ENCODE data around the gene MKNK1. TPM values are rescaled to one million over a fixed set of nuclear protein-coding genes. Genes with fewer than 3 reads are reported as not detected.

MKNK1 gene
- total RNA-seq, 2 experiments from 2014 or later: 81.5 to 83.7 TPM

DNA sequence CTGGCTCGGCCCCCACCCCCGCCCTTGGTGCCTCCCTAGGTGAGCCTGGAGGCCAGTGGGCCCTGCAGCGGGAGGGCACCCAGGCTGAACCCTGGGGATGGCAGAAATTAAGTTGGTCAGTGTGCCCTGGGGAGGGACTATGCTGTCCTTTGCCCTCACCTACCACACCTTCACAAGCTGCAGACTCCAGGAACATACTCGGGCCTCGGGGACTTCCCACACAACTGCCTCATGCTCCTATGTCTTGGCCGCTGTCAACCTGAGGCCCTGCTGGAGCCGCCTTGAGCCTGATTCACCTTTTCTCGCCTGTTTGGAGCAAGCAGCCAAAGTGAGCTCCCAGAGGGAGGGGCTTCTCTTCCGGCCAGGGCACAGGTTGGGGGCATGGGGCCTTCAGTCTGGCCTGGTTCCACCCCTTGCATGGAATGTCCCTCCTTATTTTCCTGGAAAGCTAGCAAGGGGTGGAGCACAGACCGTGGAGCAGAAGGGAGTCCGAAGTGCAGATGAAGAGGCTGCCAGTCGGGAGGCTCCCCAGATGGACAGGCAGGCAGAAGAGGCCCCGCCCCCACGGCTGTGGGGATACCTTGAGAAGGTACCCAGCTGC, 77.3 kb downstream of the MKNK1 start:
- no peak overlapping the region for H3K27ac Mint-ChIP-seq
- no peak for DNase-seq
- POLR2A ChIA-PET: interaction anchor here (1.4 to 1.5 kb wide), 2 partner anchors 37 to 101 kb away, joined by 3 to 4 read pairs; partner anchors contain the start of gene DMBX1
- H3K9me3 Mint-ChIP-seq: no peaks in the 10 kb centered on the region
- H3K4me3 Mint-ChIP-seq: no peak overlapping the region
- H3K4me1 Mint-ChIP-seq: peaks cover 55% of the 10 kb centered on the region
- no peaks in the 10 kb centered on the region for H3K36me3 Mint-ChIP-seq (ENCODE audit: low read depth)
- CTCF ChIA-PET: interaction anchor here (0.8 to 6.1 kb wide), 13 partner anchors 10 to 198 kb away, joined by 3 to 89 read pairs (median 5); no protein-coding TSS in a partner anchor
- H3K27me3 Mint-ChIP-seq: peaks cover 22% of the 10 kb centered on the region

DNA sequence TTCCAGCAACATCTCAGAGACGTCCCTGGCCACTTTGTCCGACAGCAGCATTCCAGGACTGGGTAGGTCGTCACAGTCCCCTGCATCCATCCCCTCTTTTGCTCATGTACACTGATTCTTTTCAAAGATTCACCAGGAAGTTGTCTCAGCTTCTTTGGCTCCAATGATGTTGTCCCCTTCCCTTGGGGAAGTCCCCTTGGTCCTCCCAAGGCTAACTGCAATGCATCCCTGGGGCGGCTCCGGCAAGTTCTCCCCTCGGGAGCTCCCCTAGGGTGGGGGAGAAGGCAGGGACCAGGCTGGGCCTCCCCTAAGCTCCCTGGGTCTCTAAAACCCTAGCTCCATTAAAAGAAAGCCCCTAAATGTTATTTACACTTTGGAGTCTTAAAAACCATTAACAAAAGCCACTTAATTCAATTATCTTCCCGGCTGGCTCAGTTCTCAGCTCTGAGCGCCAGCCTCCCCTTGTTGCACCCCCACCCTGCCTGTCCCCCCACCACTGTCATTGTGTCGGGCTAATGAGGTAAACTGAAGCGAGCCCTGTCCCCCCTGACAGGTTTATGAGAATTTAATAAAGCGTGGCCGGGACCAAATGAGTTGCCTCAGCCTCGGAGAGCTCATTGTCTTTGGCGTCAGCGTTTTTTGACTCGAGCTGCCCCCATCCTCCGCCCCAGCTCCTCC, 77.9 kb downstream of the MKNK1 start:
- H3K27me3 Mint-ChIP-seq: peaks cover 19% of the 10 kb centered on the region
- ChIA-PET CTCF (interaction anchor here (1.2 to 6.1 kb wide), 8 partner anchors 9 to 80 kb away, joined by 3 to 89 read pairs (median 4); no protein-coding TSS in a partner anchor), POLR2A (interaction anchor here (1.4 to 1.5 kb wide), 2 partner anchors 37 to 101 kb away, joined by 3 to 4 read pairs; partner anchors contain the start of gene DMBX1)
- peaks cover 56% of the 10 kb centered on the region for H3K4me1 Mint-ChIP-seq
- DNase-seq: no peak
- no peaks in the 10 kb centered on the region for H3K9me3 Mint-ChIP-seq
- no peak overlapping the region for H3K27ac Mint-ChIP-seq
- no peaks in the 10 kb centered on the region for H3K36me3 Mint-ChIP-seq (ENCODE audit: low read depth)
- no peak overlapping the region for H3K4me3 Mint-ChIP-seq

DNA sequence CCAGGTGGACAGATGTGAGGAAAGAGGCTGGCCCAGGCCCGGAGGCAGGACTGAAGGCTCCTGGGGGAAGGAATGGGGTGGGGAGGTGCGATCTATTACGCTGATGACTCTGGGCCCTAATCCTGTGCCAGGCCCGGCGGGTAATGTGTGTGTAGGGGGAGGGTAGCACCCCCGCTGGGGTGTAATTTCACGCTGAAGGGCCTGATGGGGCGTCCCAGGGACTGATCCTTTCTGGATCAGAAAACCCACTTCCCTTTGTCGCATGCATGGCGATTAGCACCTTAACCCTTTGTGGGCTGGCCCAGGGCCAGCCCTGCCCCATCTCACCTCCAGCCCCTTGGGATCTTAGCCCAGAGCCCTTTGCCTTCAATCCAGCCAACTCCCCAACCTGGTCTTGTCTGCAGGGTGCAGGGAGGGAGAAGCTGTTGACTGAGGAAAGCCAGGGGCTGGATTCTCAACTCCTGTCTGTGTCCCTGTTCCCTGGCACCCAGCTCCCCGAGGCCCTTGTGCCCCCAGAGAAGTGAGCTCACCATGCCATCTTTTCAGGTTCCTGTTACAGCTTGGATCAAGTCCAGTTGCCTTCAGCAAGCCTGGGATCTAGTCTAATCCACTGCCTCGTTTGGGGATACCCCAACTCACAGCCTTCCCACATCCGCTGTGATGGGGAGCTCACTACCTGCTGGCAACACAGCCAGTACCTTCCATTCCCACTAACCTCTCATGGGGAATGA, 78.7 kb downstream of the MKNK1 start:
- Mint-ChIP-seq H3K36me3 (ENCODE audit: low read depth) (no peaks in the 10 kb centered on the region), H3K27ac (no peak overlapping the region), H3K4me1 (peaks cover 56% of the 10 kb centered on the region), H3K4me3 (no peak overlapping the region), H3K9me3 (no peaks in the 10 kb centered on the region), H3K27me3 (peaks cover 18% of the 10 kb centered on the region)
- POLR2A ChIA-PET: interaction anchor here (1.4 to 1.5 kb wide), 2 partner anchors 36 to 100 kb away, joined by 3 to 4 read pairs; partner anchors contain the start of gene DMBX1
- no peak for DNase-seq
- CTCF ChIA-PET: interaction anchor here (1.2 to 6.1 kb wide), 6 partner anchors 18 to 80 kb away, joined by 3 to 89 read pairs (median 4); no protein-coding TSS in a partner anchor

DNA sequence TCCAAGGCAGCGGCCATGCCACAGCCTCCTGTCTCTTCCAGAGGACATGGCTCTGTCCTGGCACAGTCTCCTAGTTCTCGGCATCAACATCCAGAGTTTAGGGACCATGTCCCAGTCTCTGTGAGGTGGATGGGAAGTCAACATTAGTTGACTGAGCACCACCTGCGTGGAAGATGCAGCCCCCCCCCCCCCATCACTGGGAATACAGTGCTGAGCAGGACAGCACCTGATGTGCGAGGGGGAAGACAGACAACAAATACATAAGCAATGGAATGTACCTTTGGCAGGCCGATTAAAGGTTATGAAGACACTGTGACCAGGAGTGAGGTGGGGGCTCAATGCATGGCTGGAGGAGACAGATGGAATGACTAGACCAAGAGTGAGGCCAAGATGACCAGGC, 79.2 kb downstream of the MKNK1 start:
- ChIA-PET CTCF (interaction anchor here (1.5 to 5.4 kb wide), 4 partner anchors 9 to 46 kb away, joined by 3 to 87 read pairs (median 18); a partner anchor contains a TSS), POLR2A (no interaction called here)
- H3K9me3 Mint-ChIP-seq: no peaks in the 10 kb centered on the region
- peaks cover 55% of the 10 kb centered on the region for H3K4me1 Mint-ChIP-seq
- peaks cover 18% of the 10 kb centered on the region for H3K27me3 Mint-ChIP-seq
- DNase-seq: no peak
- H3K27ac Mint-ChIP-seq: no peak overlapping the region
- H3K4me3 Mint-ChIP-seq: no peak overlapping the region
- H3K36me3 Mint-ChIP-seq (ENCODE audit: low read depth): no peaks in the 10 kb centered on the region

DNA sequence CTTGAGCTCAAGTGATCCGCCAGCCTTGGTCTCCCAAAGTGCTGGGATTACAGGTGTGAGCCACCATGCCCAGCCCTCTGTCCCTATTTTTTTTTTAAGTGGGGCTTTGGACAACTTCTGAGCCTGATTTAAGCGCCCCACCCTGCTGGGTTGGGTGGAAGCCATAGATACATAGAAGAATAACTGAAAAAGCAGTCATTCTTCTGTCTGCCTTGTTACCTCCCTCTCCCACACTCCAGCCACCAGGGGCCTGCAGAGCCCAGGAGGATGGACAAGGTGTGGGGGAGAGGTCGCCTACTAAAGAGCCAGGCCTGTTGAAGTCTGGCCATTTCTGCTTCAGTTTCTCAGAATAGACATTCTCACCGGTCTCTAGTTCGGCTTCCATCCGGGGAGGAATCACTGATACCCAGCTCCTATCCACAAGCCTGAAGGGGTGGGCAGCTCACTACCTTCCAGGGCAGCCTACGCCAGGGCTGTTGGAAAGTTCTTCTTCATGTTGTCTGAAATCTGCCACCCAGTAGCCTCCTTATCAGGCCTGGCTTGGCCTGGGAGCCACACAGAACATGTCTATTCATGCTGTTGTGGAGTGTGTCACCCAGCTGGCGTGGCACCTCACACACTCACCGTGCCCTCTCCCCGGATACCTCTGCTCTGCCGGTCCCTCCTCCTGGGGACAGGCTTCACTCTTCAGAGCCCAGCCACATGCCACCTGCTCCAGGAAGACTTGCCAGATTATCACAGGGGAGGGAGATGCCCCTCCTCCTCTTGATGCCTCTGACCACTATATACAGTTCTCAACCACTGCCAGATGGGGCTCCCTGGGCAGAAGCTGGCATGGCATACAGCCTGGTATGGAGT, 80.3 kb downstream of the MKNK1 start:
- peaks cover 45% of the 10 kb centered on the region for H3K4me1 Mint-ChIP-seq
- H3K27me3 Mint-ChIP-seq: peaks cover 14% of the 10 kb centered on the region
- ChIA-PET CTCF (interaction anchor here (0.8 to 3.7 kb wide), 3 partner anchors 10 to 82 kb away, joined by 3 to 31 read pairs (median 3); a partner anchor contains a TSS), POLR2A (no interaction called here)
- no peaks in the 10 kb centered on the region for H3K36me3 Mint-ChIP-seq (ENCODE audit: low read depth)
- H3K9me3 Mint-ChIP-seq: no peaks in the 10 kb centered on the region
- no peak overlapping the region for H3K4me3 Mint-ChIP-seq
- no peak overlapping the region for H3K27ac Mint-ChIP-seq
- no peak for DNase-seq

DNA sequence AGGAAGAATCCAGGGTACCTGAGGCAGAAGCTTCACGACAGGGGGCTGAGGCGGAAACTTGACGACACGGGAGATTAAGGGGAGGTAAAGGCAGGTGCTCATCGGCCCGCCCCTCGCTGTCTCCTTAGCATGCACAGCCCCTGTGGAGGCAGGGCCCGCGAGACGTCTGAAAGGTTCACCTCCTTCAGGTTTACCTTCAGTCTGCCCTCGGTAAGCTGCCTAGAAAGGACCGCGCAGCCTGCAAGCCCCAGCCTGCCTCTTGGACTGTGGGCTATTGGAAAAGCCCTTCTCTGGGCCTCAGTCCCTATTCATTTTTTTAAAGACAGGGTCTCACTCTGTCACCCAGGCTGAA, 81.1 kb downstream of the MKNK1 start:
- peaks cover 18% of the 10 kb centered on the region for H3K27me3 Mint-ChIP-seq
- ChIA-PET CTCF (interaction anchor here (0.8 to 3.7 kb wide), 6 partner anchors 10 to 196 kb away, joined by 3 to 31 read pairs (median 4); partner anchors contain the start of gene EFCAB14), POLR2A (interaction anchor here (1.2 kb wide), 2 partner anchors 10 to 43 kb away, joined by 3 read pairs; no protein-coding TSS in a partner anchor)
- peaks cover 38% of the 10 kb centered on the region for H3K4me1 Mint-ChIP-seq
- H3K4me3 Mint-ChIP-seq: peak overlapping the region; percentile 32
- H3K9me3 Mint-ChIP-seq: no peaks in the 10 kb centered on the region
- H3K36me3 Mint-ChIP-seq (ENCODE audit: low read depth): no peaks in the 10 kb centered on the region
- no peak for DNase-seq
- H3K27ac Mint-ChIP-seq: peak overlapping the region; percentile 65

DNA sequence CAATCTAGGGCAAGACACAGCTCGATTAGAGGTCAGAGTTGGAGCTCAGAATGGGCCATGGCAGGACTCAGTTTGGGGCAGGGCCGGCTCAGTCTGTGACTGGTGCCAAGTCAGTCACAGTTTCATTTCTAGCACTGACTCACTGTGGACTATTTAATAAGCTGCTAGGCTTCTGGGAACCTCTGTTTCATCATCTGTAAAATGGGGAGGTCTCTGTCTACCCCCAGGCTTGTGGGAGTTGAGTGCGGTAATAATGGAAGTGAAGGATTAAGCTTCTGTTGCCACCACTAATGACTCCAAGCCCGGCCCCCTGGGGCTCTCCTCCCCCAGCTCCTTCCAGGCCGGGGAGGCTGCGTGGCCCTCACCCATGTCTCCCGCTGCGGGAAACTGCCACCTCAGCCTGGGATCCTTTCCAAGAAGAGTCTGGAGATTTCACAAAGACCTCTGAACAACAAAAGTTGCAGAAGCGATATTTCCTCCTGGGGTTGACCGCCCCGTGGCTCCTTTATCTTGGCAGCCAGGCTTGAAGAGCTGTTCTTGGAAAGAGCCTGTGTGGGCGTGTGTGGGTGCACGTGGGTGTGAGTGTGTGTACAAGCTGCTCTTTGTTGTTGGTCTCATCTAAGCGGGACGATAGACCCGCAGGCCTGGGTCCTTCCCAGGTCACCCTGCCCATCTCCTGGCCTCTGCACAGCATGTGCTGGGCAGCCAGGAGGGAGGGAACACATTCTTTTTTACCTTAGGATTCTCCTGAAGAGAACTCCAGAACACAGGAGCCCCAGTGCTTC, 81.7 kb downstream of the MKNK1 start:
- peaks cover 34% of the 10 kb centered on the region for H3K4me1 Mint-ChIP-seq
- H3K27me3 Mint-ChIP-seq: peaks cover 18% of the 10 kb centered on the region
- H3K36me3 Mint-ChIP-seq (ENCODE audit: low read depth): no peaks in the 10 kb centered on the region
- CTCF ChIA-PET: interaction anchor here (0.8 to 3.7 kb wide), 10 partner anchors 9 to 197 kb away, joined by 3 to 31 read pairs (median 4); partner anchors contain the start of gene EFCAB14
- peak overlapping the region; percentile 65 for H3K27ac Mint-ChIP-seq
- POLR2A ChIA-PET: interaction anchor here (0.9 to 1.2 kb wide), 3 partner anchors 11 to 45 kb away, joined by 3 read pairs; no protein-coding TSS in a partner anchor
- peak overlapping the region; percentile 32 for H3K4me3 Mint-ChIP-seq
- peak; percentile 45 for DNase-seq
- H3K9me3 Mint-ChIP-seq: no peaks in the 10 kb centered on the region

DNA sequence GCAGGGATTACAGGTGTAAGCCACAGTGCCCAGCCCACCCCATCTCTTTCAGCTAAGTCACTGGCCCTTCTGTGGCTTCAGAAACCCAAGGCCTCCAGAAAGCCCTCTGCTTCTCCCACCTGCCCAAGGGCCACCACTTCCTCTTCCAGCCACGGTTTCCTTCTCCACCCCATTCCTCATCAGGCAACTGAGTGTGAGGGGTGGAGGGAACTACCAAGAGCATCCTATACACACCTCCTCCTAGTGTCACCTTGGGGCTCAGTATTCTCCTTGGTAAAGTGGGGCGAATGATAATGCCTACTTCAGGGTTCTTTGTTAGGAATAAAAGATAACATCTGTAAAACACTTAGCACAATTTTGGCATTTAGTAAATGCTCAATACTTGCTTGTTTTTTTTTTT, 82.7 kb downstream of the MKNK1 start:
- Mint-ChIP-seq H3K36me3 (ENCODE audit: low read depth) (no peaks in the 10 kb centered on the region), H3K27ac (peak overlapping the region; percentile 18), H3K4me3 (no peak overlapping the region), H3K4me1 (peaks cover 34% of the 10 kb centered on the region), H3K9me3 (no peaks in the 10 kb centered on the region), H3K27me3 (peaks cover 24% of the 10 kb centered on the region)
- CTCF ChIA-PET: interaction anchor here (0.6 to 3.7 kb wide), 10 partner anchors 8 to 198 kb away, joined by 3 to 31 read pairs (median 4); partner anchors contain the start of gene EFCAB14
- POLR2A ChIA-PET: interaction anchor here (1.0 kb wide), 1 partner anchor 10 kb away, joined by 4 read pairs; no protein-coding TSS in a partner anchor
- no peak for DNase-seq

DNA sequence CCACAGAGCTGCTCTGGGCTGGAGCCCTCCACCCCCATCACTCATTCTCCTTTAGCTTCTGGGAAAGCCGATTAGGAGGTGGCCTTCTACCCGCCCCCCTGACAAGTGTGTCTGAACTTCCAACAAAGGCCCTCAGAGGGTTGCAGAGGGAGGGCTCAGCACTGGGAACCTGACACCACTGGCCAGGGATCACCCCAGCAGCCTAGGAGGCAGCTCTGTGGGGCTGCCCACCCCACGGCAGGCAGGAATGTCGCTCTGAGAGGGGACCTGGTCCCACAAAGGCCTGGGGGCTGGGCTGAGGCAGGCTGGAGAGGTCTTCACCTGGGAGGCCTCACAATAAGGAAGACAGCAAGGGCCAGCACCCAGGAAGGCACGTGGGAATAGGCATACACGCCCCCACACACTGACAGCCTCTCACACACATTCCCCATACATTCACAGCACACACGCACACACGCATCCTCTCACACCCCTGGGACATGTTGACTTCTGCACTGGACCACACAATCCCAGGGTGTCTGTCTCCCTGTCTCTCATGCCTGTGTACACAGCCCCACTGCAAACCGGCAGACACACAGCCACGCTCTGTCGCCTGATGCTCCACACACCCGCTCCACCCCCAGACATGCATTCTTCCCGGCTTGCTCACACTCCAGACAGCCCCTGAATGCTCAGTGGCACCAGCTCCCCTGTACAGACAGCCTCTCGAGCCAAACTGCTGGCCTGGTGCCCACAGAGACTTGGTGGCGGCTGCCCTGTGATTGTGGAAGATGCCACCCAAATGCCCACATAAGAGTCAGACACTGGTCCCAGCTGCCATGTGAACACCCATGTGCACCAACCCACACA, 83.8 kb downstream of the MKNK1 start:
- H3K4me1 Mint-ChIP-seq: peaks cover 36% of the 10 kb centered on the region
- no peak overlapping the region for H3K4me3 Mint-ChIP-seq
- POLR2A ChIA-PET: interaction anchor here (0.6 kb wide), 1 partner anchor 39 kb away, joined by 3 read pairs; no protein-coding TSS in a partner anchor
- no peaks in the 10 kb centered on the region for H3K9me3 Mint-ChIP-seq
- no peaks in the 10 kb centered on the region for H3K36me3 Mint-ChIP-seq (ENCODE audit: low read depth)
- DNase-seq: no peak
- CTCF ChIA-PET: interaction anchor here (0.8 to 1.6 kb wide), 3 partner anchors 8 to 73 kb away, joined by 3 to 4 read pairs (median 3); no protein-coding TSS in a partner anchor
- peaks cover 33% of the 10 kb centered on the region for H3K27me3 Mint-ChIP-seq
- H3K27ac Mint-ChIP-seq: no peak overlapping the region

DNA sequence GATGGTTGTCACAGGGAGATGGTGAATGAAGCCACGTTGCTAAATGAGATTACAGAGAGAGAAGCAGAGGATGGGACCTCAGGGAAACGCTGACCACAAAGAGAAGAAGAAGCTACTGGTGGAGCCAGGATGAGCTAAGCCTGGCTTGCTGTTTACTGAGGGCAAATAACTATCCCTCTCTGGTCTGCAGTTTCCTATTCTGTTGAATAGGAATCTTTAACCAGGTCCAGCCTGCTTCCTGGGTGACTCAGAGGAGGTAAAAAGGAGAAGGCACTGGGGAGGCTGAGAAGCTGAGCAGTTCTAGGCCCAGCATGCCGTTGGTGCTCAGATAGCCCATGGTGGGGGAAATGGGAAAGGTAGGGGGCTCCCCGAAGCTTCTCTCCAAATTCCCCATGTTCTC, 84.9 kb downstream of the MKNK1 start:
- H3K36me3 Mint-ChIP-seq (ENCODE audit: low read depth): no peaks in the 10 kb centered on the region
- no peaks in the 10 kb centered on the region for H3K9me3 Mint-ChIP-seq
- ChIA-PET CTCF (interaction anchor here (0.7 to 2.0 kb wide), 5 partner anchors 9 to 72 kb away, joined by 3 to 5 read pairs (median 3); no protein-coding TSS in a partner anchor), POLR2A (no interaction called here)
- no peak overlapping the region for H3K4me3 Mint-ChIP-seq
- no peak for DNase-seq
- peaks cover 33% of the 10 kb centered on the region for H3K4me1 Mint-ChIP-seq
- H3K27ac Mint-ChIP-seq: no peak overlapping the region
- H3K27me3 Mint-ChIP-seq: peaks cover 38% of the 10 kb centered on the region

Data from activated CD4-positive, alpha-beta memory T cell treated with anti-CD3 and anti-CD28 coated beads, Interleukin-2, amount 10 ng/mL, durations not matched to agents 7 days and 5 days (primary cell).